Lower lobe of right lung (tissue), 2 donors: Measurements from ENCODE around the gene APOD. TPM values are rescaled to one million over a fixed set of nuclear protein-coding genes. Genes with fewer than 3 reads are reported as not detected.
"Not testable (repeated sequence)": the region's sequence is repeated elsewhere in the genome, so short reads cannot be mapped to it uniquely, and the experiment has no call there.

Experiments
- ATAC-seq, 2 donors: fragments of 200-7000 bp; cut with Tn5 transposase; one replicate each; pipeline ENCODE4 v1.9.1; 2020 to 2022; ENCODE audit warnings: mild to moderate bottlenecking in 2 of 2, moderate library complexity in 2 of 2
- DNase-seq: peaks from one replicate; pipeline ENCODE4 v3.0.0-alpha.2; 2020
- H3K27ac ChIP-seq: fragments of 200-600 bp; one replicate; pipeline ENCODE4 v1.8.0; 2022
- H3K27me3 ChIP-seq: fragments of 200-600 bp; one replicate; pipeline ENCODE4 v1.8.0; 2022; ENCODE audit warnings: low read depth
- H3K36me3 ChIP-seq: fragments of 200-600 bp; one replicate; pipeline ENCODE4 v1.8.0; 2022; ENCODE audit warnings: mild to moderate bottlenecking
- H3K4me1 ChIP-seq: fragments of 200-600 bp; one replicate; pipeline ENCODE4 v1.8.0; 2022
- H3K4me3 ChIP-seq: fragments of 200-600 bp; one replicate; pipeline ENCODE4 v1.8.0; 2022; ENCODE audit warnings: mild to moderate bottlenecking
- H3K9me3 ChIP-seq: fragments of 200-600 bp; one replicate; pipeline ENCODE4 v1.8.0; 2022
- intact Hi-C: fragments of 100-400 bp; cut with DNase I; formaldehyde crosslinking; loops from one replicate; pipeline ENCODE4 v1.11.0; 2022
- total RNA-seq: library from RNA; stranded (reverse); fragmentation: NEBNext Ultra II Directional; extraction: Animal tissue kit (Norgen Biotek cat#: 25700); gene quantifications from one replicate; pipeline ENCODE4 v1.2.1, GENCODE V29; 2021
- TF ChIP-seq, protein P1 (sequence below): fragments of 200-600 bp; IDR thresholded peaks from one replicate; pipeline ENCODE4 v1.8.0; 2022; ENCODE audit warnings: antibody characterized with exemption, mild to moderate bottlenecking
- donor health status: DM: no; HTN: yes; CAD: no; lungs with severe emphysema.

The APOD gene
- total RNA-seq, 1 donor from 2014 or later: 91.6 TPM

DNA sequence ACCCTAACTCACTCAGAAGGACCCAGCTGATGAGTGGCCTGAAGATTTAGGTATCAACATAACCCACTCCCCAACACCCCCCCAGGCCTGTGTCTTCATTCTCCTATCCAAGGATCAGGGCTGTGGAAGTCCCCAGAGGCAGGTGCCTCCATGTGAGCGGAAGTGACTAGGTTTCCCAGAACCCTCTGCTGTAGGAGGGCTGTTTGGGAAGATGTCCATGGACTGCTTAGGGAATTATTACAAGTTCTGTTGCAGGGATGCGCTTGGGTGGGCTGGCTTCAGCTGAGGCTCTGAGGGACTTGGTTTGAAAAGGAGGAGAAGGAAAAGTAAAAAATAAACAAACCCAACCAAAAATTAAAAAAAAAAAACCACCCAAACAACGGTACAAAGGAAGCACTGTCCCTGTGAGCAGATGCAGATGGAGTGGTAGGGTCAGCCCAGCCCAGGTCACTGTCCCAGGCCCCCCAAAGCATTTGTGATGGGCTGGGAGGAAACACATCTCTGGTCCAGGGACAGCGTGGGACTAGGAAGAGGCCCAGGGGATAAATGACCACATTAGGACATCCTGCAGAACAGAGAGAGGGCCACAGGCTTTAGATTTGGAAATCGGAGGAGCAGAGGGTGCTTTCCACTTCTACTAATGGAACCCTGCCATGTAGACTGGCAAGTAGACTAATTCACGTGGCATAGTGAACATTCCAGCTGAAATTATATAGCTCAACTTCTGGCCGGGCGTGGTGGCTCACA lies 12.2 kb upstream of the APOD start:
- no peak for ATAC-seq
- TF ChIP-seq, protein P1, sequence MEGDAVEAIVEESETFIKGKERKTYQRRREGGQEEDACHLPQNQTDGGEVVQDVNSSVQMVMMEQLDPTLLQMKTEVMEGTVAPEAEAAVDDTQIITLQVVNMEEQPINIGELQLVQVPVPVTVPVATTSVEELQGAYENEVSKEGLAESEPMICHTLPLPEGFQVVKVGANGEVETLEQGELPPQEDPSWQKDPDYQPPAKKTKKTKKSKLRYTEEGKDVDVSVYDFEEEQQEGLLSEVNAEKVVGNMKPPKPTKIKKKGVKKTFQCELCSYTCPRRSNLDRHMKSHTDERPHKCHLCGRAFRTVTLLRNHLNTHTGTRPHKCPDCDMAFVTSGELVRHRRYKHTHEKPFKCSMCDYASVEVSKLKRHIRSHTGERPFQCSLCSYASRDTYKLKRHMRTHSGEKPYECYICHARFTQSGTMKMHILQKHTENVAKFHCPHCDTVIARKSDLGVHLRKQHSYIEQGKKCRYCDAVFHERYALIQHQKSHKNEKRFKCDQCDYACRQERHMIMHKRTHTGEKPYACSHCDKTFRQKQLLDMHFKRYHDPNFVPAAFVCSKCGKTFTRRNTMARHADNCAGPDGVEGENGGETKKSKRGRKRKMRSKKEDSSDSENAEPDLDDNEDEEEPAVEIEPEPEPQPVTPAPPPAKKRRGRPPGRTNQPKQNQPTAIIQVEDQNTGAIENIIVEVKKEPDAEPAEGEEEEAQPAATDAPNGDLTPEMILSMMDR: no peak
- H3K4me1 ChIP-seq: peaks cover 9% of the 10 kb centered on the region

DNA sequence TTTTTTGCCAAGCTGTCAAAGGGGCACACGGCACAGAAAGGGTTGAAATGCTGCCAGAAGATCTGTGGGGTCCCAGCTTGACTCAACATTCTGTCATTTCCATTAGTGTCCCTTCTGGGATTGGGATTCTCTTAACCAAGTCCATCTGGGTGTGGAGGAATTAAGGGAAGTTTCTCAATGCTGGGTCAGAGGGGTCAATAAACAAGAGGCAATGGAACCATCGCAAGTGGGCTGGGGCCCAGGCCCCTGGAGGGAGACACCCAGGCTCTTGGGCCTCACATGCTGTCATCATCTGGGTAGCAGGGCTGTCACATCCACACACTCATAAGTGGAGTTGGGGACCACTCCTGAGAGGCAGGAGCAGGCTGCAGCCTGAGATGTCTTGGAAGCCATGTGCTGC lies 8.1 kb upstream of the APOD start:
- Histone ChIP-seq H3K27ac (no peak overlapping the region), H3K4me1 (peaks cover 13% of the 10 kb centered on the region), H3K27me3 (no peaks in the 10 kb centered on the region), H3K9me3 (no peaks in the 10 kb centered on the region), H3K4me3 (no peak overlapping the region), H3K36me3 (no peaks in the 10 kb centered on the region)
- TF ChIP-seq, protein P1: no peak
- intact Hi-C loops: no loop called here
- ATAC-seq: no peak
- DNase-seq: no peak

More for the DNA sequence above, 12.2 kb upstream of the APOD start:
- H3K27me3 ChIP-seq: no peaks in the 10 kb centered on the region
- H3K27ac ChIP-seq: no peak overlapping the region
- H3K36me3 ChIP-seq: no peaks in the 10 kb centered on the region
- intact Hi-C loops: no loop called here
- DNase-seq: no peak
- H3K9me3 ChIP-seq: no peaks in the 10 kb centered on the region
- H3K4me3 ChIP-seq: no peak overlapping the region

DNA sequence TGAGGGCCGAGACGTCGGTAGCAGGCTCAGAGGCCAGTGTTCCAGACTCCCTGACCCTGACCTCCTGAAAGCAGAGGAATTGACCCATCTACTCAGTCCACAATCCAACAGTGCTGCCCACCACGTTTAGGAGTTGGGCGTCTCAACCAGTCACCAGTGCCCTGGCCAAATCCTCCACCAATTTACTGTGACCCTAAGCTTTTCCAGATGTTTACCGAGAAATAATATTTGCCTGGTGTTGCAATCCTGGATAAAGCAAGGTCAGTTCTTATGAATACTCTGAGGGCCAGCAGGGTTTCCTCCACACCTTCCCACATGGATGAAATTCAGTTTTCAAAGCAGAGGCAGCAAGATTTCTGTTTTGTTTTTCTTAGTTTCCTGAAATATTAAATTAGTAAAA lies 7.5 kb upstream of the APOD start:
- TF ChIP-seq, protein P1: no peak
- ATAC-seq (no peak), DNase-seq (no peak)
- H3K36me3 ChIP-seq: no peaks in the 10 kb centered on the region
- intact Hi-C loops: no loop called here
- no peaks in the 10 kb centered on the region for H3K9me3 ChIP-seq
- peaks cover 13% of the 10 kb centered on the region for H3K4me1 ChIP-seq
- H3K27ac ChIP-seq: no peak overlapping the region
- H3K27me3 ChIP-seq: no peaks in the 10 kb centered on the region
- H3K4me3 ChIP-seq: no peak overlapping the region

DNA sequence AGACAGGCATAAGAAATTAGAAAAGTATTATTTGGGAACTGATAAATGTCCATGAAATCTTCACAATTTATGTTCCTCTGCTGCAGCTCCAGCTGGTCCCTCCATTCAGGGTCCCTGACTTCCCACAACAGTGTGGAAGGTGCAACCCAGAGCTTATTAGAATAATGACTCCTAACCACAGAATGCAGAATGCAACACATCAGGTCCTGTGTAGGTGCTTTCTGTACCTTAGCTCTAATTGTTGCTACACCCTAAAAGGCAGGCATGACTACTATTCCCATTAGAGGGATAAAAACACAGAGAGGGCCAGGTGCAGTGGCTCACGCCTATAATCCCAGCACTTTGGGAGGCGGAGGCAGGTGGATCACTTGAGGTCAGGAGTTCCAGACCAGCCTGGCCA lies 6.6 kb upstream of the APOD start:
- H3K36me3 ChIP-seq, H3K27me3 ChIP-seq, H3K4me3 ChIP-seq, intact Hi-C loops, H3K27ac ChIP-seq, ATAC-seq, DNase-seq, H3K9me3 ChIP-seq: not testable (repeated sequence)
- peaks cover 15% of the 10 kb centered on the region for H3K4me1 ChIP-seq

DNA sequence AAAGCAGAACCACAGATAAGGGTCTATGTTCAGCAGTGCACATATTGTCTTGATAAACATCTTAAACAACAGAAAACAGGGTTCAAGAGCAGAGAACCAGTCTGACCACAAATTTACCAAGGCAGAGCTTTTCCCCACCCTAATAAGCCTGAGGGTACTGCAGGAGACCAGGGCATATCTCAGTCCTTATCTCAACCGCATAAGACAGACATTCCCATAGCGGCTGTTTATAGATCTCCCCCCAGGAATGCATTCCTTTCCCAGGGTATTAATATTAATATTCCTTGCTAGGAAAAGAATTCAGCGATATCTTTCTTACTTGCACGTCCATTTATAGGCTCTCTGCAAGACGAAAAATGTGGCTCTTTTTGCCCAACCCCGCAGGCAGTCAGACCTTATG lies 6.1 kb upstream of the APOD start:
- intact Hi-C loops, H3K27me3 ChIP-seq, ATAC-seq, H3K4me3 ChIP-seq, H3K36me3 ChIP-seq, H3K9me3 ChIP-seq, H3K27ac ChIP-seq, DNase-seq: not testable (repeated sequence)
- H3K4me1 ChIP-seq: peaks cover 21% of the 10 kb centered on the region

DNA sequence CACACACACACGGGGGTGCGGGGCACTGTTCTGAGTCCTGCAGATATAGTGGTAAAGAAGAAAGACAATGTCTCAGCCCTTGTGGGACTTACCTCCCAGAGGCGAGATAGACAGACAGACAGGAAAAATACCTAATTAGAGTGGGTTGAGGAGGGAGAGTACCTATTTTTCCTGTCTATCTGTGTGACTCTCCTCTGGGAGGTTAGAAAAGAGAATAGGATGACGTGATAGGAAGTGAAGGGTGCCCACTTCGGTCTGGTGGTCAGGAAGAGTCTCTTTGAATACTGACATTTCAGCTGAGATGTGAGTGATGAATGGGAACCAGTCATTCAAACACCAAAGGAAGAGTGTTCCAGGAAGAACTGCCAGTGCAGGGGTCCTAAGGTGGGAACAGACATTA lies 4.1 kb upstream of the APOD start:
- TF ChIP-seq, protein P1: no peak
- Histone ChIP-seq H3K27ac (no peak overlapping the region), H3K4me1 (peaks cover 27% of the 10 kb centered on the region), H3K4me3 (no peak overlapping the region), H3K9me3 (no peaks in the 10 kb centered on the region), H3K27me3 (no peaks in the 10 kb centered on the region), H3K36me3 (no peaks in the 10 kb centered on the region)
- intact Hi-C loops: no loop called here
- no peak for DNase-seq
- no peak for ATAC-seq
